HG03571 (cell line): Measurements from ENCODE around the gene VIPAS39.
"Not testable (repeated sequence)": the region's sequence is repeated elsewhere in the genome, so short reads cannot be mapped to it uniquely, and the experiment has no call there.

Experiments
- ATAC-seq: cut with Tn5 transposase; IDR thresholded peaks from one replicate; pipeline ENCODE4 v1.9.1; 2021; ENCODE audit not compliant: unreplicated experiment

The VIPAS39 gene

GRCh38 chr14:77470224-77470870 lies 12.9 kb upstream of the VIPAS39 start:
- ATAC-seq, result no peak

- ATAC-seq, result no peak
These were observed 12.1 kb upstream of the VIPAS39 start for GRCh38 chr14:77469539-77469938.

GRCh38 chr14:77469067-77469505 lies 11.7 kb upstream of the VIPAS39 start:
- no peak for ATAC-seq

- ATAC-seq, result no peak
These were observed 10.4 kb upstream of the VIPAS39 start for GRCh38 chr14:77467801-77468200.

GRCh38 chr14:77459072-77459723 lies 1.8 kb upstream of the VIPAS39 start:
- no peak for ATAC-seq

- ATAC-seq, result peak; percentile 14
These were observed 999 bp upstream of the VIPAS39 start for GRCh38 chr14:77458249-77458950.

- ATAC-seq, result no peak
These were observed 283 bp downstream of the VIPAS39 start for GRCh38 chr14:77457115-77457521.

- ATAC-seq, result no peak
These were observed 1.3 kb downstream of the VIPAS39 start for GRCh38 chr14:77455966-77456640.

- no peak for ATAC-seq
These were observed 15.2 kb downstream of the VIPAS39 start for GRCh38 chr14:77442196-77442595.

GRCh38 chr14:77439861-77440260 lies 17.5 kb downstream of the VIPAS39 start:
- ATAC-seq, result no peak

- ATAC-seq, result no peak
These were observed 18.8 kb downstream of the VIPAS39 start for GRCh38 chr14:77438596-77438995.

- ATAC-seq, result no peak
These were observed 21.4 kb downstream of the VIPAS39 start for GRCh38 chr14:77436042-77436441.

- no peak for ATAC-seq
These were observed 31.0 kb downstream of the VIPAS39 start for GRCh38 chr14:77426396-77426795.

GRCh38 chr14:77424862-77425261 lies 32.5 kb downstream of the VIPAS39 start:
- ATAC-seq, result no peak

GRCh38 chr14:77423423-77423822 lies 34.0 kb downstream of the VIPAS39 start, which contains the start of gene NOXRED1:
NOXRED1 (minus strand) TSS chr14:77423523; CDS start chr14:77422889, 634 bp downstream.
- no peak for ATAC-seq

- ATAC-seq, result no peak
These were observed 36.2 kb downstream of the VIPAS39 start for GRCh38 chr14:77421201-77421600.

- ATAC-seq, result no peak
These were observed 40.6 kb downstream of the VIPAS39 start for GRCh38 chr14:77416836-77417235.

GRCh38 chr14:77416098-77416497 lies 41.3 kb downstream of the VIPAS39 start:
- not testable (repeated sequence) for ATAC-seq

- not testable (repeated sequence) for ATAC-seq
These were observed 41.9 kb downstream of the VIPAS39 start for GRCh38 chr14:77415403-77416030.

- ATAC-seq, result no peak
These were observed 48.3 kb downstream of the VIPAS39 start for GRCh38 chr14:77409131-77409533.

GRCh38 chr14:77407158-77407557 lies 50.2 kb downstream of the VIPAS39 start:
- ATAC-seq, result no peak
